ENCODE measurements around the gene COX6B2. TPM values are rescaled to one million over a fixed set of nuclear protein-coding genes. Genes with fewer than 3 reads are reported as not detected.
A peak's percentile ranks its signal among the peaks of the same experiment; 100 is the strongest.

COX6B2 gene
- total RNA-seq, 4 donors from 2014 or later, result not detected

GRCh38 chr19:55384920-55385723, 30.6 kb upstream of the COX6B2 start:
- TF ChIP-seq, protein P1, sequence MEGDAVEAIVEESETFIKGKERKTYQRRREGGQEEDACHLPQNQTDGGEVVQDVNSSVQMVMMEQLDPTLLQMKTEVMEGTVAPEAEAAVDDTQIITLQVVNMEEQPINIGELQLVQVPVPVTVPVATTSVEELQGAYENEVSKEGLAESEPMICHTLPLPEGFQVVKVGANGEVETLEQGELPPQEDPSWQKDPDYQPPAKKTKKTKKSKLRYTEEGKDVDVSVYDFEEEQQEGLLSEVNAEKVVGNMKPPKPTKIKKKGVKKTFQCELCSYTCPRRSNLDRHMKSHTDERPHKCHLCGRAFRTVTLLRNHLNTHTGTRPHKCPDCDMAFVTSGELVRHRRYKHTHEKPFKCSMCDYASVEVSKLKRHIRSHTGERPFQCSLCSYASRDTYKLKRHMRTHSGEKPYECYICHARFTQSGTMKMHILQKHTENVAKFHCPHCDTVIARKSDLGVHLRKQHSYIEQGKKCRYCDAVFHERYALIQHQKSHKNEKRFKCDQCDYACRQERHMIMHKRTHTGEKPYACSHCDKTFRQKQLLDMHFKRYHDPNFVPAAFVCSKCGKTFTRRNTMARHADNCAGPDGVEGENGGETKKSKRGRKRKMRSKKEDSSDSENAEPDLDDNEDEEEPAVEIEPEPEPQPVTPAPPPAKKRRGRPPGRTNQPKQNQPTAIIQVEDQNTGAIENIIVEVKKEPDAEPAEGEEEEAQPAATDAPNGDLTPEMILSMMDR (IDR thresholded peaks at IDR 0.05; ENCODE audit: low read depth), result peak; percentile 20

- TF ChIP-seq, protein P1 (IDR thresholded peaks at IDR 0.05; ENCODE audit: low read depth), result no peak
Observed at GRCh38 chr19:55384131-55384919, 29.8 kb upstream of the COX6B2 start, which contains the start of gene TMEM238. TMEM238 (minus strand) TSS chr19:55384292; CDS start chr19:55384259, 33 bp downstream.

GRCh38 chr19:55383279-55384130, 29.0 kb upstream of the COX6B2 start:
- TF ChIP-seq, protein P1 (IDR thresholded peaks at IDR 0.05; ENCODE audit: low read depth), result no peak

DNA sequence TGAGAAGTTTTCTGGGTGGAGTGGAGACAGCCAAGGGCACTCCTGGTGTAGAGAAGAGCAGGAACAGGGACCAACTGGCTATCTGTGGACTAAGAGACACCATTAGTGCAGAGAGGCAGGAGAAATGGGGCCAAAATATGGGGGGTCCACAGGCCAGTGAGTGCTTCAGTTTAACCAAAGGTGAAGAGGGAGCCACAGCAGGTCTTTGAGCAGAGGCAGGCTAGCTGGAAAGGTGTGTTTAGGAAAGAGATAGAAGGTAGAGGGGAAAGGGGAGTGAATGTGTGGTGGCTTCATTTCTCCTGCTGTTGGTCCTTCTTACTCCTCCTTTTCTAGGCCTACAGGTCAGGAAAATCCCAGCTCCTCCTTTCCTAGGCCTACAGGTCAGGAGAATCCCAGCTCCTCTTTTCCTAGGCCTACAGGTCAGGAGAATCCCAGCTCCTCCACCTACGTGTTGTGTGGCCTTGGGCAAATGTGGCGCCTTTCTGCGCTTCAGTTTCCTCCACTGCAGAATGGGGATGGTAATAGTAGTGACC, 28.1 kb upstream of the COX6B2 start:
- TF ChIP-seq, protein P1 (IDR thresholded peaks at IDR 0.05; ENCODE audit: low read depth), result no peak

GRCh38 chr19:55382013-55382412, 27.5 kb upstream of the COX6B2 start:
- TF ChIP-seq, protein P1 (IDR thresholded peaks at IDR 0.05; ENCODE audit: low read depth), result no peak

DNA sequence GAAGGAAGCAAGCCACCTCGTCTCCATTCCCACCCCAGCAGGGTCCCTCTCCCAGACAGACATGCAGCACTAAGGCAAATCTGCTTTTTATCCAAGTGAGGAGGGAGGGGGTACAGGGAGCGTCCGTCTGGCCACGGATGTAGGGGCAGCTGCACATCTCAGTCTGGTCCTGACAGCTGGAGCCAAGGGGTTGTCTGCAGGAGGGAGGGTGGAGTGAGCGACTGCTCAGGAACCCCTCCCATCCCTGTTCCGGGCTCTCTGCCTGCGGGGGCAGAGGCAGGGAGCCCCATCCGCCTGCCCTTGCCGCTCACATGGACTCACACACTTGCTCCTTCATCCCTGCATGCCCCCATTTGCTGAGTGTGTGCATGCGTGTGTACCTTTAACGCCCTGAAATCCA, 24.7 kb upstream of the COX6B2 start:
- TF ChIP-seq, protein P1 (IDR thresholded peaks at IDR 0.05; ENCODE audit: low read depth), result no peak

Data from subcutaneous adipose tissue (tissue), 4 donors.